ENCODE data around the gene BTBD3. TPM values are rescaled to one million over a fixed set of nuclear protein-coding genes. Genes with fewer than 3 reads are reported as not detected.

Gene BTBD3
- total RNA-seq, 1 donor from 2014 or later: 17.3 TPM

DNA sequence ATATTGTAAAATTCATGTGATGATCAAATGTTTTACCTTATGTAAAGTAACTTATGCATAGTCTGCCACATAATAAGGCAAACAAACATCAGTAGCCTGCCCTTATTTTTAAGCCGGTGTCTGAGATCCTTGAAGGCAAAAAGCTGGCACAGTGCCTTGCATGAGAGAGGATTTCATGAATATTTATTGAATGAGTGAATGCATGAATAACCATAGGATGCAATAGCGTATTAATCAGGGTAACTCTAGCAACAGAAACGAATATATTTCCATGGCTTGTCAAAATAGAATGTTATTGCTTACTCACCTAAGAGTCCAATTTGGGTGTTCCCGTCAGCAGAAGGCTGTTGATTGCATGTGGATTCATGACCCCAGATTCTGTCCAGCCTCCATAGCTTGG is 34.9 kb downstream of the BTBD3 start:
- no peak for DNase-seq (ENCODE audit: low spot score)
- H3K4me1 Mint-ChIP-seq (ENCODE audit: low read depth): no peaks in the 10 kb centered on the region
- no peak overlapping the region for H3K27ac Mint-ChIP-seq
- no peaks in the 10 kb centered on the region for H3K36me3 Mint-ChIP-seq (ENCODE audit: low read depth)
- no peaks in the 10 kb centered on the region for H3K9me3 Mint-ChIP-seq
- no peak overlapping the region for H3K4me3 Mint-ChIP-seq
- H3K27me3 Mint-ChIP-seq (ENCODE audit: insufficient read depth): no peaks in the 10 kb centered on the region
- intact Hi-C loops (cut with micrococcal nuclease): no loop called here

DNA sequence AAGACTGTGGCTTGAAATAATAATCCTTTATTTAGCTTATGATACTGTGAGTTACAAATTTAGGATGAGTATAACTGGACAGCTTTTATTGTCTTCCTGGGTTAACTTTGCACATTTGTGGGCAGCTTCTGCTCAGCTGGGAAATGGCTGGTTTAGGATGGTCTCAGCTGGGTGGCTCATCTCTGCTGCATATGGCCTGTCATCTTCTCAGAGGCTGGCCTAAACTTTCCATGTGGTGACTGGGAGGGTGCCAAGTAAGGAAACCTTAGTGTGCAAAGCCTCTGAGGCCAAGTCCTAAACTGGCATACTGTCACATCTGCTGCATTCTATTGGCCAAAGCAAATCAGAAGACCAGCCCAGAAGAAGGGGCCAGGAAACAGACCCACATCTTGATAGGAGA is 40.2 kb downstream of the BTBD3 start:
- H3K4me1 Mint-ChIP-seq (ENCODE audit: low read depth): no peaks in the 10 kb centered on the region
- intact Hi-C loops (cut with micrococcal nuclease): no loop called here
- no peak for DNase-seq (ENCODE audit: low spot score)
- H3K4me3 Mint-ChIP-seq: no peak overlapping the region
- H3K27ac Mint-ChIP-seq: no peak overlapping the region
- no peaks in the 10 kb centered on the region for H3K9me3 Mint-ChIP-seq
- no peaks in the 10 kb centered on the region for H3K27me3 Mint-ChIP-seq (ENCODE audit: insufficient read depth)
- no peaks in the 10 kb centered on the region for H3K36me3 Mint-ChIP-seq (ENCODE audit: low read depth)

DNA sequence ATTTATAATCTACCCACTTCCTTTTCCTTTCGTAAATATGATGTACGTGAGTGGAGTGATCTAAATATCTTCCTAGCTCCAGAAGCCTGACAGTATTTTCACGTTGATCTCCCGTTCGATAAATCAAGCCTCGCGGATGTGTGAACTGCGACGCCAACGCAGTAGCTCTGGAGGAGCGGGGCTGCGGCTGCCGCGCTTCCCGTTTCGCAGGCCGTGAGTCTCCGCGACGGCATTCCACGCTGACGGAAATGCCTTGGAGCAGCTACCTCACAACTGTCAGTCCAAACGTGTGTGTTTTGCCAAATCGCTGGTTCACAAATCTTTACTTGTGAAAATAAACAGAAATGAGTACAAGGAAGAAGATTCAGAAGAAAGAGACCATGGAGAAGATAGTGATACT is 41.2 kb downstream of the BTBD3 start:
- Mint-ChIP-seq H3K4me1 (ENCODE audit: low read depth) (no peaks in the 10 kb centered on the region), H3K9me3 (no peaks in the 10 kb centered on the region), H3K36me3 (ENCODE audit: low read depth) (no peaks in the 10 kb centered on the region), H3K27ac (no peak overlapping the region), H3K27me3 (ENCODE audit: insufficient read depth) (no peaks in the 10 kb centered on the region), H3K4me3 (no peak overlapping the region)
- no peak for DNase-seq (ENCODE audit: low spot score)
- intact Hi-C loops (cut with micrococcal nuclease): no loop called here

DNA sequence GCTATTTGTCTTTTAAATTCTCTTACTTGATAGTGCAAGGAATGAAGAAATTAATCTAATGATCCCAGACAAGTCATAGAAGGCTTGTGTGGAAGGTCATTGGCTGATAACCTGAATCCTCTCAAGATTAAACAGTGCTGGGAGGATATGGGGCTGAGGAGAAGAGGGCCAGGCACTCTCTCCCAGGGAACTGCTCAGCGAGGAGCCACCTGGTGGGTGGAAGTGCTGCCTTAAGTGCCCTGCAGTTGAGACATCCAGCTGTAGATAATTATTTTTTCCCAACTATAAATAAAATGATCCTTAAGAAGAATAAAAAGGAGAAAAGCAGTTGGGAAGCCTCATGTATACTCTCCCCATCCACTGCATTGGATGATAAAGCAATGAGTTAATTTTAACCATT is 47.9 kb downstream of the BTBD3 start:
- intact Hi-C loops (cut with micrococcal nuclease): no loop called here
- H3K9me3 Mint-ChIP-seq: no peaks in the 10 kb centered on the region
- no peaks in the 10 kb centered on the region for H3K27me3 Mint-ChIP-seq (ENCODE audit: insufficient read depth)

DNA sequence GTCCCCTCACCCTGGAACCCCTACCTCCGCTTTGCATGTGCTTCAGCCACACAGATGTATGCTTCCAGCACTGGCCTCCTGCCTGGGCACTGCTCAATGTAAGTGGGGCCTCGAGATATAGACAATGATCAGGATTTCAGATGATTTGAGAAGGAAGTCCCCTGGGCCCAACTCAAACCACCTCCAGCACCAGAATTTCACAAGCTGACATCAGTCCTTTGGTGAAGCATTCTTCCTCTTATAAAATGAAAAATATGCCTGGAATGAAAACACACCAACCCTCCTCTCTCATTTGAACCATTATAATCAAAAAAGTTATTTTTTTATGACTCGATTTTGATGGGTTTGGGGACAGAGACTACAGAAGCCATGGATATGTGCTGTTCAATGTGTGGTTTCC is 48.5 kb downstream of the BTBD3 start:
- H3K36me3 Mint-ChIP-seq (ENCODE audit: low read depth): no peaks in the 10 kb centered on the region
- H3K27me3 Mint-ChIP-seq (ENCODE audit: insufficient read depth): no peaks in the 10 kb centered on the region
- DNase-seq (ENCODE audit: low spot score): no peak
- no peaks in the 10 kb centered on the region for H3K4me1 Mint-ChIP-seq (ENCODE audit: low read depth)
- intact Hi-C loops (cut with micrococcal nuclease): no loop called here
- no peak overlapping the region for H3K4me3 Mint-ChIP-seq
- H3K27ac Mint-ChIP-seq: no peak overlapping the region
- H3K9me3 Mint-ChIP-seq: no peaks in the 10 kb centered on the region

More for the DNA sequence above, 47.9 kb downstream of the BTBD3 start:
- Mint-ChIP-seq H3K36me3 (ENCODE audit: low read depth) (no peaks in the 10 kb centered on the region), H3K4me1 (ENCODE audit: low read depth) (no peaks in the 10 kb centered on the region), H3K27ac (no peak overlapping the region), H3K4me3 (no peak overlapping the region)
- no peak for DNase-seq (ENCODE audit: low spot score)

DNA sequence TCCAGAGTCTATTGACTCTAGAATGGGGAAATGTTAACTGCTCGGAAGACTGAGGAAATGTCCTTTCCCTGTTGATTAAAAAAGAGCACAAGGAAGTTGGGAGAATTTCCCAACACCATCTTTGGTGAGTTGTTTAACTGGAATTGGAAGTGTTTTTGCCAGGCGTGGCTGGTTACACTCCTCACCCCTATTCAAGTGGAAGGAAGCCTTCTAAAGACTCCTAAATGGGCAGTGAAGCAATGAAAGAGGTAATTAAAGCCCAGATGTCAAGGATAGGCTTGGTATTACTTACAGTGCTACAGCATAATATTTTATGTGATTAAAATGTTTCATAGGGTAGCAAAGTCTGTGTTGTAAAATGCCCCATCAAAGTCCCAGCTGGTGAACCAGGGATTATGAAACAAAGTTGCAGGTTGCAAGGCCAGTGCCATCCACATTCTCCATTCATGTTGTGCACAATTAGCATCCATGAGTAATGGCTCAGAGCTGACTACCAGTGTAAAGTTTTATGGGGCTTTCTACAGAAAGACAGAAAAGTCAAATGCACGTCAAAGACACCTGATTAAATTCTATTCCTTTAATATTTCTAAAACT is 52.6 kb downstream of the BTBD3 start:
- H3K27ac Mint-ChIP-seq: no peak overlapping the region
- no peaks in the 10 kb centered on the region for H3K9me3 Mint-ChIP-seq
- no peaks in the 10 kb centered on the region for H3K36me3 Mint-ChIP-seq (ENCODE audit: low read depth)
- DNase-seq (ENCODE audit: low spot score): no peak
- H3K4me1 Mint-ChIP-seq (ENCODE audit: low read depth): no peaks in the 10 kb centered on the region
- peaks cover 2% of the 10 kb centered on the region for H3K27me3 Mint-ChIP-seq (ENCODE audit: insufficient read depth)
- H3K4me3 Mint-ChIP-seq: no peak overlapping the region
- intact Hi-C loops (cut with micrococcal nuclease): no loop called here

DNA sequence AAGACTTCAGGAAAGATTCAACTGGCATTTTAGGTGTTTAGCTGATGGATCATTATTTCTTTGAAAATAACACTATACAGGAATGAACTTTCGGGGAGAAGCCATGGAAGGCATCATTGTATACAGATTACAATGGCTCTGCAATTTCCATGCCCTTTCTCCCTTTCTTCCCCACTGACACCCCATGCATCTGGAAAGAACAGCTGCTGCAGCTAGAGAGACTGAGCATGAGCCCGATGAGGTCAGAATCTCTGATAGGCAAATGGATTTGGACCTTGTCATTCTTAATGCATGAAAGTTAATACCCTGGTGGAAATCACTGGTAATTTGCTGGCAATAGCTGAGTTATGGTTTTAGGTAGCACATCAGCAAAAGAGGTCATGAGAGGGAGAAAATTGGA is 54.8 kb downstream of the BTBD3 start:
- Mint-ChIP-seq H3K36me3 (ENCODE audit: low read depth) (no peaks in the 10 kb centered on the region), H3K27ac (no peak overlapping the region), H3K9me3 (no peaks in the 10 kb centered on the region), H3K4me1 (ENCODE audit: low read depth) (no peaks in the 10 kb centered on the region), H3K27me3 (ENCODE audit: insufficient read depth) (peaks cover 2% of the 10 kb centered on the region), H3K4me3 (no peak overlapping the region)
- no peak for DNase-seq (ENCODE audit: low spot score)
- intact Hi-C loops (cut with micrococcal nuclease): no loop called here

Data from activated T-helper 1 cell treated with anti-CD3 and anti-CD28 coated beads, Interleukin-12 subunit alpha, Interleukin-12 subunit beta, Interleukin-2, Interleukin-4 antibody, amounts not matched to agents 30 ng/mL and 10 ng/mL and 1 ng/mL, durations not matched to agents 14 hours and 24 hours and 36 hours (primary cell).